ENCODE data around the gene HCK.

Gene HCK

DNA sequence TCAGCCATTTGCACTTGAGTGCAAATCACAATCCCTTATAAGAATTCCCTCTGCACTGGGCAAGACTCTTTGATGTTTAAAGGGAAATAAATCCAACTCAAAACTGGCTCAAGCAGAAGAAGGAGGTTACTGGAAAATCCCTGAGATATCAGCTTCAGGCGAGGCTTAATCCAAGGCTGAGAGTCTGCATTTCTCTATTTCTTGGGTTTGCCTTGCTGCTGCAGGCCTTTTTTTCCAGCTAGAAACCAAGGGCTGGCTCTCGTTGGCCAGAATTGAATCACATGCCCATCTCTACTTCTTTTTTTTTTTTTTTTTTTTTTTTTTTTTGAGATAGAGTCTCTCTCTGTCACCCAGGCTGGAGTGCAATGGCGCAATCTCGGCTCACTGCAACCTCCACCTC, 11.7 kb downstream of the HCK start (continued):
- TF ChIP-seq, protein P1, sequence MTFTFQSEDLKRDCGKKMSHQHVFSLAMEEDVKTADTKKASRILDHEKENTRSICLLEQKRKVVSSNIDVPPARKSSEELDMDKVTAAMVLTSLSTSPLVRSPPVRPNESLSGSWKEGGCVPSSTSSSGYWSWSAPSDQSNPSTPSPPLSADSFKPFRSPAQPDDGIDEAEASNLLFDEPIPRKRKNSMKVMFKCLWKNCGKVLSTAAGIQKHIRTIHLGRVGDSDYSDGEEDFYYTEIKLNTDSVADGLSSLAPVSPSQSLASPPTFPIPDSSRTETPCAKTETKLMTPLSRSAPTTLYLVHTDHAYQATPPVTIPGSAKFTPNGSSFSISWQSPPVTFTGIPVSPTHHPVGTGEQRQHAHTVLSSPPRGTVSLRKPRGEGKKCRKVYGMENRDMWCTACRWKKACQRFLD (tag by site-specific recombination; IDR thresholded peaks at IDR 0.05) = no peak
- no peak for TF ChIP-seq ZFP69B (tag by site-specific recombination; IDR thresholded peaks at IDR 0.05)
- TF ChIP-seq ZNF785 (tag by site-specific recombination; IDR thresholded peaks at IDR 0.05) = no peak
- no peak for TF ChIP-seq ZNF114 (tag by site-specific recombination; IDR thresholded peaks at IDR 0.05)
- TF ChIP-seq, protein P2, sequence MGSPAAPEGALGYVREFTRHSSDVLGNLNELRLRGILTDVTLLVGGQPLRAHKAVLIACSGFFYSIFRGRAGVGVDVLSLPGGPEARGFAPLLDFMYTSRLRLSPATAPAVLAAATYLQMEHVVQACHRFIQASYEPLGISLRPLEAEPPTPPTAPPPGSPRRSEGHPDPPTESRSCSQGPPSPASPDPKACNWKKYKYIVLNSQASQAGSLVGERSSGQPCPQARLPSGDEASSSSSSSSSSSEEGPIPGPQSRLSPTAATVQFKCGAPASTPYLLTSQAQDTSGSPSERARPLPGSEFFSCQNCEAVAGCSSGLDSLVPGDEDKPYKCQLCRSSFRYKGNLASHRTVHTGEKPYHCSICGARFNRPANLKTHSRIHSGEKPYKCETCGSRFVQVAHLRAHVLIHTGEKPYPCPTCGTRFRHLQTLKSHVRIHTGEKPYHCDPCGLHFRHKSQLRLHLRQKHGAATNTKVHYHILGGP (tag by site-specific recombination; IDR thresholded peaks at IDR 0.05) = no peak
- TF ChIP-seq ZNF777 (tag by site-specific recombination; IDR thresholded peaks at IDR 0.05; ENCODE audit: borderline replicate concordance) = no peak

DNA sequence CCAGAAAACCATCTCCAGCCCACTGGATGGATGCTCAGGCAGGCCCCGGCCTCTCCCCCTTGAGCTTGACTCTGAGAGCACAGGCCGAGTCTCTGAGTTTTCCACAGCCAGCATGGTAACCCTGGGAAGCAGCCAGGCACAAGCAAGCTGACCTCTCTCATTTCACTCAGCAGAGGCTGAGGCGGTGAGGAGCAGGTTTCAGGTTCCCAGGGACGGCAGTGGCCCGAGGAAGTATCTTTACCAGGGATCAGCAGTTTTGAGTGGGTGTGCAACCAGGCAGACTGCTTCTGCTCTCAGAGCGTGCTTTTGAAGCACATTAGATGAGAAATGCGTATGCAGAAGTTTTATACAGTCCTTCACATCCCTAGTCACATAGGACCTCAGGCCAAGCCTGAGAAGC, 12.6 kb downstream of the HCK start:
- Histone ChIP-seq H3K4me3 (ENCODE audit: low read depth, low read length) (no peak overlapping the region), H3K36me3 (ENCODE audit: control insufficient read depth in 2 of 2, insufficient read depth in 1 of 2, low read length in 2 of 2) (no peaks in the 10 kb centered on the region), H3K4me1 (ENCODE audit: control insufficient read depth, insufficient read depth, low read length) (no peaks in the 10 kb centered on the region), H3K9me3 (ENCODE audit: control insufficient read depth, insufficient read depth, low read depth, low read length) (no peaks in the 10 kb centered on the region), H3K27ac (ENCODE audit: extremely low read depth, low read depth, low read length) (no peak overlapping the region)
- CTCF ChIA-PET = no interaction called here
- TF ChIP-seq MZF1 (tag by site-specific recombination; IDR thresholded peaks at IDR 0.05; ENCODE audit: borderline replicate concordance) = no peak
- no peak for TF ChIP-seq ZNF266 (tag by site-specific recombination; IDR thresholded peaks at IDR 0.05; ENCODE audit: low read depth)
- no peak for TF ChIP-seq ZNF423 (tag by site-specific recombination; IDR thresholded peaks at IDR 0.05)
- no peak for TF ChIP-seq ZNF658 (tag by site-specific recombination; IDR thresholded peaks at IDR 0.05)
- no peak for TF ChIP-seq FEZF1 (tag by site-specific recombination; IDR thresholded peaks at IDR 0.05)
- TF ChIP-seq, protein P3, sequence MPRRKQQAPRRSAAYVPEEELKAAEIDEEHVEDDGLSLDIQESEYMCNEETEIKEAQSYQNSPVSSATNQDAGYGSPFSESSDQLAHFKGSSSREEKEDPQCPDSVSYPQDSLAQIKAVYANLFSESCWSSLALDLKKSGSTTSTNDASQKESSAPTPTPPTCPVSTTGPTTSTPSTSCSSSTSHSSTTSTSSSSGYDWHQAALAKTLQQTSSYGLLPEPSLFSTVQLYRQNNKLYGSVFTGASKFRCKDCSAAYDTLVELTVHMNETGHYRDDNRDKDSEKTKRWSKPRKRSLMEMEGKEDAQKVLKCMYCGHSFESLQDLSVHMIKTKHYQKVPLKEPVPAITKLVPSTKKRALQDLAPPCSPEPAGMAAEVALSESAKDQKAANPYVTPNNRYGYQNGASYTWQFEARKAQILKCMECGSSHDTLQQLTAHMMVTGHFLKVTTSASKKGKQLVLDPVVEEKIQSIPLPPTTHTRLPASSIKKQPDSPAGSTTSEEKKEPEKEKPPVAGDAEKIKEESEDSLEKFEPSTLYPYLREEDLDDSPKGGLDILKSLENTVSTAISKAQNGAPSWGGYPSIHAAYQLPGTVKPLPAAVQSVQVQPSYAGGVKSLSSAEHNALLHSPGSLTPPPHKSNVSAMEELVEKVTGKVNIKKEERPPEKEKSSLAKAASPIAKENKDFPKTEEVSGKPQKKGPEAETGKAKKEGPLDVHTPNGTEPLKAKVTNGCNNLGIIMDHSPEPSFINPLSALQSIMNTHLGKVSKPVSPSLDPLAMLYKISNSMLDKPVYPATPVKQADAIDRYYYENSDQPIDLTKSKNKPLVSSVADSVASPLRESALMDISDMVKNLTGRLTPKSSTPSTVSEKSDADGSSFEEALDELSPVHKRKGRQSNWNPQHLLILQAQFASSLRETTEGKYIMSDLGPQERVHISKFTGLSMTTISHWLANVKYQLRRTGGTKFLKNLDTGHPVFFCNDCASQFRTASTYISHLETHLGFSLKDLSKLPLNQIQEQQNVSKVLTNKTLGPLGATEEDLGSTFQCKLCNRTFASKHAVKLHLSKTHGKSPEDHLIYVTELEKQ (tag by site-specific recombination; IDR thresholded peaks at IDR 0.05; ENCODE audit: borderline replicate concordance) = no peak
- TF ChIP-seq ZNF391 (tag by site-specific recombination; IDR thresholded peaks at IDR 0.05; ENCODE audit: borderline replicate concordance, low read depth) = no peak
- no peak for TF ChIP-seq ZNF223 (tag by site-specific recombination; IDR thresholded peaks at IDR 0.05)
- no peak for TF ChIP-seq ZFP3 (tag by site-specific recombination; IDR thresholded peaks at IDR 0.05; ENCODE audit: low read depth)
- TF ChIP-seq OVOL3 (tag by site-specific recombination; IDR thresholded peaks at IDR 0.05) = no peak
- TF ChIP-seq, protein P4, sequence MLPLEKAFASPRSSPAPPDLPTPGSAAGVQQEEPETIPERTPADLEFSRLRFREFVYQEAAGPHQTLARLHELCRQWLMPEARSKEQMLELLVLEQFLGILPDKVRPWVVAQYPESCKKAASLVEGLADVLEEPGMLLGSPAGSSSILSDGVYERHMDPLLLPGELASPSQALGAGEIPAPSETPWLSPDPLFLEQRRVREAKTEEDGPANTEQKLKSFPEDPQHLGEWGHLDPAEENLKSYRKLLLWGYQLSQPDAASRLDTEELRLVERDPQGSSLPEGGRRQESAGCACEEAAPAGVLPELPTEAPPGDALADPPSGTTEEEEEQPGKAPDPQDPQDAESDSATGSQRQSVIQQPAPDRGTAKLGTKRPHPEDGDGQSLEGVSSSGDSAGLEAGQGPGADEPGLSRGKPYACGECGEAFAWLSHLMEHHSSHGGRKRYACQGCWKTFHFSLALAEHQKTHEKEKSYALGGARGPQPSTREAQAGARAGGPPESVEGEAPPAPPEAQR (tag by site-specific recombination; IDR thresholded peaks at IDR 0.05) = no peak
- TF ChIP-seq EGR2 (tag by site-specific recombination; IDR thresholded peaks at IDR 0.05; ENCODE audit: low read depth) = no peak
- POLR2A ChIA-PET = no interaction called here

Measured in HEK293 (cell line).